IPS-11a (cell line): ENCODE data around the gene KLRF2.
"Not testable (repeated sequence)": the region's sequence is repeated elsewhere in the genome, so short reads cannot be mapped to it uniquely, and the experiment has no call there.

Source experiments
- H3K4me3 ChIP-seq: one replicate; pipeline ENCODE4 v1.5.1; 2013; ENCODE audit warnings: low read depth, low read length, control low read depth

KLRF2 gene, protein sequence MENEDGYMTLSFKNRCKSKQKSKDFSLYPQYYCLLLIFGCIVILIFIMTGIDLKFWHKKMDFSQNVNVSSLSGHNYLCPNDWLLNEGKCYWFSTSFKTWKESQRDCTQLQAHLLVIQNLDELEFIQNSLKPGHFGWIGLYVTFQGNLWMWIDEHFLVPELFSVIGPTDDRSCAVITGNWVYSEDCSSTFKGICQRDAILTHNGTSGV

DNA sequence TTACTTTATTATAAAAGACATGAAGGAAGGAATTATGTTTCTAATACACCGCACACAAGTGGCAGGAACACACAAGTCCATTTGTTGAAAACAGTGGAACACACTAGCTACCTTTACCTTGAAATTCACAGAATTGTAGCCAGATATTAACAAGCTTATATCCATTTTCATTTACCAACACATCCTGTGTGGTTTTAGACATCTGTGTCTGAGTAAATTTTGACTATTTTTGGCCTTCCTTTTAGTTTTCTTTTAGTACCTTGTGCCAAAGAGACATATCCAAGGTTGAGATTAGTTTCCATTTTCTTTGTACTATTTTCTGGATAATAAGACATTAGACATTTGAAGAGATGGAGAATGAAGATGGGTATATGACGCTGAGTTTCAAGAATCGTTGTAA lies at the start of gene KLRF2:
TSS of gene KLRF2 (plus strand) at position 244 of the 400 bp plus-strand sequence. CDS start at position 351, 107 bp downstream.
- H3K4me3 ChIP-seq, result no peak within 1 kb of the TSS

DNA sequence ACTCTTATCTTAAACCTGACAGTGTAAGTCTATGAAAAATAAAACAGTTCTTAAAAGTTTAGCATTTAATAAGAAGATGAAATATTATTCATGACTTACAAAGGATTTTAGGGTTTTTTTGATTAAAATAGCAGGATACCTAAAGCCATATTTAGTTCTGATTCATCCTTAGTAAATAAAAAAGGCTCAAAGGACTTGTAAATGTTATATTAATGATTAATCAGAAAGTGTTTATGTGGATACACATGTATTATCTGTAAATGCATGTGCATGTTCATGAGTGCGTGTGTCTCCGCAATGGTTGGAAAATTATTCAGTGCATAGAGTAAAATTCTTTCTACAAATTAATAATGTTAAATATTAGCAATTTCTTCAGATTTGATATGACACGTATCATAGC lies 49.6 kb upstream of the KLRF2 start:
- no peak overlapping the region for H3K4me3 ChIP-seq

GRCh38 chr12:9843407-9843806 lies 37.9 kb upstream of the KLRF2 start:
- H3K4me3 ChIP-seq, result no peak overlapping the region

DNA sequence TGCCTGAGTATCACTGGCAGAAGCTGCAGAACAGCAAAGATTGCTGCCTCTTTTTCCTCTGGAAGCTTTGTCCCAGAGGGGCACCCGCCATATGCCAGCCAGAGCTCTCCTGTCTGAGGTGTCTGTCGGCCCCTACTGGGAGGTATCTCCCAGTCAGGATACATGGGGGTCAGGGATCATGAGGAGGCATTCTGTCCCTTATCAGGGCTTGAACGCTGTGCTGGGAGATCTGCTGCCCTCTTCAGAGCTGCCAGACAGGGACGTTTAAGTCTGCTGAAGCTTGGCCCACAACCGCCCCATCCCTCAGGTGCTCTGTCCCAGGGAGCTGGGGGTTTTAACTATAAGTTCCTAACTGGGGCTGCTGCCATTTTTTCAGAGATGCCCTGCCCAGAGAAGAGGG lies 32.4 kb upstream of the KLRF2 start:
- H3K4me3 ChIP-seq, result no peak overlapping the region

DNA sequence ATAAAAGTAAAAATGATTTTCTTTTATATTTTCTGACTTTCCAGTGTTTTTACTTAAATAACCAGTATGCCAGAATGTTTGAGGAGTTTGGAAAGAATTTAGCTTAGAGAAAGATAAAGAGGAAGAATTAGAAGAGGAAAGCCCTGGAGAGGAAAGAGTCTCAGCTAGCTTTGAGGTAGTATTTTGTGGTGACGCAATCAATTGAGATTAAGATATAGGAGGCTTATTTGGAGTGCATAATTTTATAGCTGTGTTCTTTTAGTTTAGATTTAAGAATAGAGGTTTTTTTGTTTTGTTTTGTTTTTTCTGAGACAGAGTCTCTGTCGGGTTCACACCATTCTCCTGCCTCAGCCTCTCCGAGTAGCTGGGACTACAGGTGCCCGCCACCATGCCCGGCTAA lies 30.2 kb upstream of the KLRF2 start:
- H3K4me3 ChIP-seq, result no peak overlapping the region

DNA sequence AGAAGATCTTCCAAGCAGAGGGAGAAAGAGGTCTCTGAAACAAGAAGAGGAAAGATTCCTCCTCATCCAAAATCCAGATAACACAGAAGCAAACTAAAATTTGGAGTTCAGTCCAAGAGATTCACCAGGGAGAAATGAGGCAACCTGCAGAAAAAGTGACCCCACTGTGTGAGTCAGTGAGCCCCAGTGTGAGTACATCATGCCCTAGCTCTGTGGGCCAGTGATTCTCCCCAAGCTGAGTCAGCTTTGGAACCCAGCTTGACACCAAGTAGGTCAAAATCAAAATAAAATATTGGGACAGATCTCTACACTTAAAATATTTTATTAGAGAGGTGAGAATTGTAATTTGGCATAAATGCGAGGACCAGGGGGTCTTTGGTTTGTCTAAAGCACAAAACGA lies 29.4 kb upstream of the KLRF2 start:
- H3K4me3 ChIP-seq, result no peak overlapping the region

GRCh38 chr12:9856151-9856550 lies 25.1 kb upstream of the KLRF2 start:
- no peak overlapping the region for H3K4me3 ChIP-seq

GRCh38 chr12:9856894-9857293 lies 24.4 kb upstream of the KLRF2 start:
- H3K4me3 ChIP-seq, result no peak overlapping the region

- no peak overlapping the region for H3K4me3 ChIP-seq
Measured at GRCh38 chr12:9858135-9858534, 23.2 kb upstream of the KLRF2 start.

DNA sequence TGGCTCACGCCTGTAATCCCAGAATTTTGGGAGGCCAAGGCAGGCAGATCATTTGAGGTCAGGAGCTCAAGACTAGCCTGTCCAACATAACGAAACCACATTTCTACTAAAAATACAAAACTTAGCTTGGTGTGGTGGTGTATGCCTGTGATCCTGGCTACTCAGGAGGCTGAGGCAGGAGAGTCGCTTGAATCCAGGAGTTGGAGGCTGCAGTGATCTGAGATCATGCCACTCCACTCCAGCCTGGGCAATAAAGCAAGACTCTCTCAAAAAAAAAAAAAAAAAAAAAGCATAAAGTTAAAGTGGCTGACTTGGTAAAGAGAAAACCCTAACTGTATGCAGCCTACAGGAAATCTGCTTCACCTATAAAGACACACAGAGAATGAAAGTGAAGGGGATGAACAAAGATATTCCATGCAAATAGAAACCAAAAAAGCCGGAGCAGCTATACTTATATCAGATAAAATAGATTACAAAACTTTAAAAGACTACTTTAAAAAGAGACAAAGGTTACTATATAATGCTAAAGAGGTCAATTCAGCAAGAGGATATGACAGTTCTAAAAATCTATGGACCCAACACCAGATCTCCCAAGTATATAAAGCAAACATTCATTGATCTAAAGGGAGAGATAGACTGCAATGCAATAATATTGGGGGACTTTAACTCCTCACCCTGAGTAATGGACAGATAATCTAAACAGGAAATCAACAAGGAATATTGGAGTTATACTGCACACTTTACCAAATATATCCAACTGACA lies 16.2 kb upstream of the KLRF2 start:
- no peak overlapping the region for H3K4me3 ChIP-seq

GRCh38 chr12:9866860-9867269 lies 14.4 kb upstream of the KLRF2 start:
- H3K4me3 ChIP-seq, result no peak overlapping the region

- no peak overlapping the region for H3K4me3 ChIP-seq
Measured at GRCh38 chr12:9867531-9867930, 13.8 kb upstream of the KLRF2 start.

GRCh38 chr12:9868311-9868801 lies 12.9 kb upstream of the KLRF2 start:
- H3K4me3 ChIP-seq, result no peak overlapping the region

GRCh38 chr12:9868951-9869306 lies 12.4 kb upstream of the KLRF2 start:
- H3K4me3 ChIP-seq, result no peak overlapping the region

- H3K4me3 ChIP-seq, result no peak within 1 kb of the TSS
Measured at GRCh38 chr12:9869307-9870161, 11.8 kb upstream of the KLRF2 start, which contains the start of gene CLEC2B. Gene CLEC2B, minus strand, starts transcription at chr12:9869354.

DNA sequence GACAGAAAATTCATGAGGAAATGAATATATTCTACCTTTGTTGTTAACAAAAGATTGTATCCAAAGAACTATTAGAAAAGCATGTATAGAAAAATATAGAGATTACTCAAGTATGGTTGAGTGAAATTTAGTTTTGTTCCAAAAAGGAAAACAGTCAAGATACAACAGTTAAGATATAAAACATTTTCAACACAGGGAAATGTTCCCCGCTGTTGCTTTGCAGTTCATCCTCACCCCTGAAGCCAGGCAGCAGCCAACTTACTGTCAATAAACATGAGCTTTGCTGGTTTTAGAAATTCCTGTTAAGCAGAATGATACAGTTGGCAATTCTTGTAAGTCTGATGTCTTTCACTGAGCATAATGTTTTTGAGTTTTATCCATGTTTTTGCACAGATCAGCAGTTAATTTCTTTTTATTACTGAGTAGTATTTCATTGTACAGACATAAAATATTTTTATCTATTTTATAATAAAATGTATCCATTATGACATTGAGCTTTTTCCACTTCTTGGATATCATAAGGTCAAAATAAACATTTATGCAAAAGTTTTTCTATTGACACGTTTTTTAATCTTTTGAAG lies 10.9 kb upstream of the KLRF2 start:
- H3K4me3 ChIP-seq, result no peak overlapping the region

DNA sequence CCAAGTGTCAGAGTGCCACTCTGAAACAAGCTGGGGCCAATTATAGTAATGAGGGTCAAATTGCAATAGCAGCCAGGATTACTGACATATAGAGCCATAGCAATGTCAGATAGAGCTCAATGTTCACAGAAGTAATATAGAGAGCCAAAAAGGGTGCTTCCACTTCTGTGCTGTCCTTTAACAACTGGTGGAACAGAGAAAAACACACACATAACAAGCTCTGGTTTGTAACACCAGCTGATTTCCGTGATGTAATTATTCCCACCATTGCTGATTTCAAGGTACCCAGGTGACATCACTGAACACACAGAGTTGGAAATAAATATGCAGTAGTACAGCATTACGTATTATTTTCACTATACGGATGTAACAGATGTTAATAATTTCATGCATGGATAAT lies 9.1 kb upstream of the KLRF2 start:
- no peak overlapping the region for H3K4me3 ChIP-seq

GRCh38 chr12:9872742-9873141 lies 8.5 kb upstream of the KLRF2 start:
- H3K4me3 ChIP-seq, result no peak overlapping the region

DNA sequence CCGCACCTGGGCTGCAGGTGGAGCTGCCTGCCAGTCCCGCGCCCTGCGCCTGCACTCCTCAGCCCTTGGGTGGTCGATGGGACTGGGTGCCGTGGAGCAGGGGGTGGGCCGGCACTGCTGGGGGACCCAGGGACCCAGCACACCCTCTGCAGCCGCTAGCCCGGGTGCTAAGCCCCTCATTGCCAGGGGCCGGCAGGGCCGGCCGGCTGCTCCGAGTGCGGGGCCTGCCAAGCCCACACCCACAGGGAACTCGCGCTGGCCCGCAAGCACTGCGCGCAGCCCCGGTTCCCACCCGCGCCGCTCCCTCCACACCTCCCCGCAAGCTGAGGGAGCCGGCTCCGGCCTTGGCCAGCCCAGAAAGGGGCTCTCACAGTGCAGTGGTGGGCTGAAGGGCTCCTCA lies 5.2 kb upstream of the KLRF2 start:
- not testable (repeated sequence) for H3K4me3 ChIP-seq

DNA sequence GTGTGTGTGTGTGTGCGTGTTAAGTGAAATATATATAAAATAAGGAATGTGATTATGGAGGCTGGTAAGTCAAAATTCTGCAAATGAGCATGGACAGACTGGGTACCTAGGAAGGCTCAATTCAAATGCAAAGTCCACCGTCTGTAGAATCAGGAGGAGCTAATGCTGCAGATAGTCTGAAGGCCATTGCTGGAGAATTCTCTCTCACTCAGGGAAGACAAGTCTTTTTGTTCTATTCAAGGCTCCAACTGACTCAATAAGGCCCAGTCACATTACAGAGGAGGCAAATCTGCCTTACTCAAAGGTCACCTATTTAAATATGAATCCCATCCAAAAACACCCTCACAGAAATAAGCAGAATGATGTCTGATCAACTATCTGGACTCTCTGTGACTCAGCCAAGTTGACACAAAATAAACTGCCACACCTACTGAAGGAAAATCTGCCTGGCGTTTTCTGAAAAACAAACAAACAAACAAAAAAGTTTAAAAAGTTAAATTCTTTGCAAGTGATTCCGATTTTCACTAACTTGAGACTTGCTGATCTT lies 684 bp upstream of the KLRF2 start:
- no peak overlapping the region for H3K4me3 ChIP-seq

DNA sequence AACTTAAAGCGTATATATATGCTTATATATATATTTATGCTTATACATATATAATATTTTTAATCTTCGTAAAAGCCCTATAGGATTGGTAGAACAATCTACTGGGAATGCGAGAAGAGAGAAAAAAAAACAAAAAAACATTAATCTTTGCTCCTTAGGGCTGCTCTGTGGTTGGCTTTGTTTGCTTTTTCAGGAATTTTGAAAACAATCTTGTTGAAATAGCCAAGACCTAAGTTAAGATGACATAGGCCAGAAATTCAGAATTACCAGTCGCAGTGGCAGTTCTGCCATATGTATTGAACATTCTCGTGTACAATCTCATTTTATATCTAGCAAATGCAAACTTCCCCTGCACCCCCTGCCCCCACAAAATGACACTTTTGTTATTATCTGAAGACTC lies 699 bp downstream of the KLRF2 start:
- H3K4me3 ChIP-seq, result no peak overlapping the region
